Measurements from ENCODE around the gene VPS37C.
A peak's percentile ranks its signal among the peaks of the same experiment; 100 is the strongest.
"Not testable (repeated sequence)": the region's sequence is repeated elsewhere in the genome, so short reads cannot be mapped to it uniquely, and the experiment has no call there.

The VPS37C gene

GRCh38 chr11:61174949-61175348 lies 13.7 kb upstream of the VPS37C start:
- no peak for DNase-seq (ENCODE audit: low spot score)

DNA sequence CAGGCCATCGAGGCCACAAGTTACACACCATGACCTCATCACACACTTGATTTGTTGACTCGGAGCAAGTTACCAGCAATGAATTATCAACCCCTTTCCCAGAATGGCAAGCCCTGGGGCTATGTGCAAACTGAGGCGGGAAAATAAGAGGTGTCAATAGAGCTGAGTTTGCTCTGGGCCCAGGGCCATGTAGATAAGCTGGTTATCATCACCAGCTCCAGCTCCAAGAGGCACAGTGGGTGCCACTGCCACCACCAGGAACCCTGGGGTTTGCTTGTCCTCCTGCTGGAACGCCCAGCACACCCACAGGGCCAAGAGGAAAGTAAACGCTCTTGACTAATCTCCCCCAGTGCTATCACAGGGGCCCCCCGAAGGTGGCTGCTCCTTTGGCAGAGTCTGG lies 13.0 kb upstream of the VPS37C start:
- DNase-seq (ENCODE audit: low spot score): no peak

GRCh38 chr11:61173456-61173855 lies 12.2 kb upstream of the VPS37C start:
- DNase-seq (ENCODE audit: low spot score): no peak

DNA sequence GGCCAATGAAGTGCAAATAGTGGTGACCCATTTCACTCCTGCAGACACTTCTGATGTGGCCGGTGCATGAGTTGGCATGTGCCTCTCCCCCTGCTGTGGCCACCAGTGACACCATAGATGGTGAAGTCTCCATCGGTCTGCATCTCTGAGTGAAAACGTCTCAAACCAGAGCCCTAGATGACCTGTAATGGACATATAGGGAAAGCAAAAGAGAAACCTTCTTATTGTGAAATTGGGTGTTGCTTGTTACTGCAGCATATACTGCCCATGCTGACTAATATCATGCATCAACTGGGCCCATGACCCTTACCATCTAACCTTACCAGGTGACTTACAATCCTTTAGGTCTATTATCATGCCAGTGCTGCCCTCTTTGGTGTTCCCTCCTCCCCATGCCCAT lies 11.7 kb upstream of the VPS37C start:
- DNase-seq (ENCODE audit: low spot score): no peak

GRCh38 chr11:61172356-61172755 lies 11.1 kb upstream of the VPS37C start:
- no peak for DNase-seq (ENCODE audit: low spot score)

DNA sequence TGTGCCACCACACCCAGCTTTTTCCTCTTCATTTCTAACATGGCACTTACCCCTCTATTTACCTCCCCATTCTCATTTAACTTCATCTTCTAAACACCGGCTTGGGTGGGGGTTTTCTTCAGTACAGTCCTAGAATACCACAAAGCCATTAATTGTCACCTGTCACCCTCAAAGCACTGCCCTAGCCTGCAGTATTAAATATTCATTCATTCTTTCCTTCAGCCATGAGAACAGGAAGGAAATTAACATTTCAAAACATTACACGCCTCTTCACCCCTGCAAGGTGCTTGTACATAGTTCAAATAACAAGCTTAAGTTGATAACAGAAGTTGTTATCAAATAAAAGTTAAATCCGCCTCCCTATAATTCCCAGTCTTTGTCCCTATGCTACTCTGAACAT lies 10.7 kb upstream of the VPS37C start:
- DNase-seq (ENCODE audit: low spot score): no peak

GRCh38 chr11:61170566-61170965 lies 9.3 kb upstream of the VPS37C start:
- no peak for DNase-seq (ENCODE audit: low spot score)

GRCh38 chr11:61168800-61169199 lies 7.6 kb upstream of the VPS37C start:
- no peak for DNase-seq (ENCODE audit: low spot score)

DNA sequence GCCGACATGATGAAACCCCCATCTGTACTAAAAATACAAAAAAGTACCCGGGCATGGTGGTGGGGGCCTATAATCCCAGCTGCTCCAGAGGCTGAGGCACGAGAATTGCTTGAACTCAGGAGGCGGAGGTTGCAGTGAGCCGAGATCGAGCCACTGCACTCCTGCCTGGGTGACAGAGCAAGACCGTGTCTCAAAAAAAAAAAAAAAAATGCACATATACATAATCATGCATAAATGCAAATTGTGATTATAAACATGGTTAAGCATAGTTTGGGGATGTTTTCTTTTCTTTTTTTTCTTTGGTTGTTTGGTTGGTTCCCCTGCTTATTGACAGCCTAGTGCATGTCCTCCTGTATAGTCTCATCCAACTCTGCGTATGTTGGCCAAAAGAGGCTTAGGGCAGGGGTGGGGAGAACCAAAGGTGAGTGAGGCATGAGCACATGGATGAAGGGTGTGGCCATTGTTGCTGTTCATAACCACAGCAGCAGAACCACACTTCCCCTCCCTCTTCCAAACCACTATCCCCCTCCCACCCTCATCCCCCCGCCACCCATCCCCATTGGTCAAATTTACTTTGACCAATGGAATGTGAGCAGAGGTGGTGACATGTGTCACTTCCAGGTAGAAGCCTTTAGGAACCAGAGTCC lies 6.9 kb upstream of the VPS37C start:
- no peak for DNase-seq (ENCODE audit: low spot score)

DNA sequence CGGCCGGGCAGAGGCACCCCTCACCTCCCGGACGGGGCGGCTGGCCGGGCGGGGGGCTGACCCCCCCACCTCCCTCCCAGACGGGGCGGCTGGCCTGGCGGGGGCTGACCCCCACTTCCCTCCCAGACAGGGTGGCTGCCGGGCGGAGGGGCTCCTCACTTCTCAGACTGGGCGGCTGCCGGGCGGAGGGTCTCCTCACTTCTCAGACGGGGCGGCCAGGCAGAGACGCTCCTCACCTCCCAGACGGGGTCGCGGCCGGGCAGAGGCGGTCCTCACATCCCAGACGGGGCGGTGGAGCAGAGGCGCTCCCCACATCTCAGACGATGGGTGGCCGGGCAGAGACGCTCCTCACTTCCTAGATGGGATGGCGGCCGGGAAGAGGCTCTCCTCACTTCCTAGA lies 5.1 kb upstream of the VPS37C start:
- not testable (repeated sequence) for DNase-seq (ENCODE audit: low spot score)

DNA sequence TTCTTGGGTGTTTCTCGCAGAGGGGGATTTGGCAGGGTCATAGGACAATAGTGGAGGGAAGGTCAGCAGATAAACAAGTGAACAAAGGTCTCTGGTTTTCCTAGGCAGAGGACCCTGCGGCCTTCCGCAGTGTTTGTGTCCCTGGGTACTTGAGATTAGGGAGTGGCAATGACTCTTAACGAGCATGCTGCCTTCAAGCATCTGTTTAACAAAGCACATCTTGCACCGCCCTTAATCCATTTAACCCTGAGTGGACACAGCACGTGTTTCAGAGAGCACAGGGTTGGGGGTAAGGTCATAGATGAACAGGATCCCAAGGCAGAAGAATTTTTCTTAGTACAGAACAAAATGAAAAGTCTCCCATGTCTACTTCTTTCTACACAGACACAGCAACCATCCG lies 4.6 kb upstream of the VPS37C start:
- not testable (repeated sequence) for DNase-seq (ENCODE audit: low spot score)

- DNase-seq (ENCODE audit: low spot score): no peak
Measured at GRCh38 chr11:61164606-61165424, 3.6 kb upstream of the VPS37C start.

GRCh38 chr11:61163714-61164605 lies 2.7 kb upstream of the VPS37C start:
- DNase-seq (ENCODE audit: low spot score): no peak

GRCh38 chr11:61163021-61163420 lies 1.8 kb upstream of the VPS37C start:
- no peak for DNase-seq (ENCODE audit: low spot score)

- DNase-seq (ENCODE audit: low spot score): peak; percentile 64
Measured at GRCh38 chr11:61162092-61162941, 1.1 kb upstream of the VPS37C start.

GRCh38 chr11:61160487-61161189 lies 588 bp downstream of the VPS37C start:
- peak; percentile 43 for DNase-seq (ENCODE audit: low spot score)

DNA sequence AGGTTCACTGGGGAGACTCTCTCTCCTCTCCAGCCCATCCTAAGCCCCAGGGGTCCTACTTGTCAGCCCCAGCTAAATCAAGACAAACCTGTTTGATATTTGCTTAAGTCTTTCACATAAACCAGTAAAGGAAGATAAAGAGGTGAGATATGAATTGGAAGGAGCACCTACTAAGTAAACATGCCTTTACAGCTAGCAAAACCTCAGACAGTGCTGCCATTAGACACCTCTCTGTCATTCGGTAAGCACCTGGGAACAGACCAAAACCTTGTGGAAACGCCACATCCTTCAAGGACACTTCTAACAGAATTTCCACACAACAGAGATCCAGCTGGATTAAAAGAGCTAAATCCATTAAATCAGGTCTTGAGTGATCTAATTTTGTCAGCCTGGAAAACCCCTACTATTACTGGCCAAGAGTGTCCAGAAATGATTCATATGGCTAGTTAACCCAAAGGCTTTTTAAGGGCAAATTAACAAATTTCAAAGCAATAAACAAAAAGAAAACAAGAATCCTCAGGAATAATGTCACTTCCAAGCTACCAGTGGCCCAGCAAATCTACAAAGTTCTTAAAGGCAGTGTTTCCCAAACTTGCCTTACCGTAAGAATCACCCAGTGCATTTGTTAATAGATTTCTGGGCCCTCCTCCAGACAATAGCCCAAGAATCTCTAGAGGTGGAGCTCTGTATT lies 2.4 kb downstream of the VPS37C start:
- DNase-seq (ENCODE audit: low spot score): no peak

- DNase-seq (ENCODE audit: low spot score): no peak
Measured at GRCh38 chr11:61157743-61158142, 3.5 kb downstream of the VPS37C start.

DNA sequence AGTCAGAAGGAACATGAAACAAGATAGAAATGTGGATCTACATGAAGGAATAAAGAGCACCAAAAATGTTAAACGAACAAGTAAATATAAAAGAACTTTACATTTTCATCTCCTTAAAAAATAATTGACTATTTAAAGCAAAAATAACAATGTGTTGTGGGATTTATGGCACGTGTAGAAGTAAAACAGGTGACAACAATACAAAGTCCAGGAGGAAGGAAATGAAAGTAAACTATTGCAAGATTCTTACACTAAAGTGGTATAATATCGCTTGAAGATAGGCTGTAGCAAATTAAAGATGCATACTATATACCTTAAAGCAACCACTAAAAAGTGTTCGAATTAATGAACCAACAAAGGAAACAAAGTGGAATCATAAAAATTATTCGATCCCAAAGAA lies 5.5 kb downstream of the VPS37C start:
- no peak for DNase-seq (ENCODE audit: low spot score)

GRCh38 chr11:61155312-61155711 lies 5.9 kb downstream of the VPS37C start:
- DNase-seq (ENCODE audit: low spot score): no peak

- no peak for DNase-seq (ENCODE audit: low spot score)
Measured at GRCh38 chr11:61154528-61154927, 6.7 kb downstream of the VPS37C start.

Measured in HuH-7.5 (cell line).